ENCODE measurements around the gene BHLHA9.

BHLHA9 gene

GRCh38 chr17:1255041-1255440 is 15.2 kb upstream of the BHLHA9 start:
- no peak for DNase-seq

- DNase-seq, result no peak
Measured at GRCh38 chr17:1256699-1257098, 13.5 kb upstream of the BHLHA9 start.

DNA sequence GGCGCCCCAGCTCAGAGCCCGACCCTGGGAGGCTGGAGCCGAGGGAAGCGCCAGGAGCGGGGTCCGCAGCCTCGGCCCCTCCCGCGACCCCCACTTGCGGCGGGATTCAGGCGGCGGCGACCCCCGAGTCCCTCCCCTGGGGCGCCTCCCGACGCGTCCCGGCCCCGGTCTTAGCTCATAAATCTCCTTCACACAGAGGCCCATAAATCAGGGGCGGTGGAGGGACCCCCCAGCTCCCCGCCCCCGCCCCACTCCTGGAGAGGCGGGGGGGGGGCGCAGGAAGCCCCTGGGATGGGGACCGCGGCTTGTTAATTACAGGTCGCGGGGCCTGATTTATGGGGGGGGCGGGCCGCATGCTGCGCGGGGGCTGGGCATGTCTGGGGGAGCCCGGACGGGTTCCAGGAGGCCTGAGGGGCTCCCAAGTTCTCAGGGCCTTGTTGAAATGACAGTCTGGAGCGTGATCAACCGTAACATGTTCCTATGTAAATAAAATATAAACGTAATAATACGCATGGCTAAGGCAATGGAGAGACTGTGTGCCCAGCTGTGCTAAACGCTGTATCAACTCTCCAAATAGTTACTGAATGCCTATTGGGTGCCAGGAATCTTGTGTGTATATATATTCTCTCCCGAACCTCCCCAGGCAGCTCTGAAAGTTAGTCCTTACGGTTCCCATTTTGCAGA is 10.0 kb upstream of the BHLHA9 start:
- peak; percentile 32 for DNase-seq

GRCh38 chr17:1260770-1261161 is 9.5 kb upstream of the BHLHA9 start:
- no peak for DNase-seq

DNA sequence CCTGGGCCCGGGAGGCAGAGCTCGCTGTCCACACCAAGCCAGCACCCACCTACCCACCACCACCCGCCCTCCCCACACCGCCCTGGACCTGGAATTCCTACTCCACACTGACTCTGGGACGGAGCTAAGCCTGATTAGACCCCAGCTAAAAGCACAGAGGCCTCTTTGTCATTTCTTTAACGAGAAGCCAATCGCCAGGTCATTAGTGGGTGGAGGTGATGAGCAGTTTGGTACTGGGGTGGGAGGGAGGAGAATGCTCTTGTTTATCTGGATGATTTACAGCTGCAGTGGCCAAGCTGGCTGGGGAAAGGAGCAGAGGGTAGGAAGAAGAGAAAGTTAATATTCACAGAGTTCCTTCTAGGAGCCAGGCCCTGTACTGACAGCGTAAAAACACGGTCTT is 6.0 kb upstream of the BHLHA9 start:
- no peak for DNase-seq

GRCh38 chr17:1267471-1267943 is 2.7 kb upstream of the BHLHA9 start:
- DNase-seq, result no peak

GRCh38 chr17:1271030-1271423 is 783 bp downstream of the BHLHA9 start:
- DNase-seq, result peak; percentile 55

- DNase-seq, result no peak
Measured at GRCh38 chr17:1271441-1271840, 1.2 kb downstream of the BHLHA9 start.

- no peak for DNase-seq
Measured at GRCh38 chr17:1272701-1273100, 2.5 kb downstream of the BHLHA9 start.

DNA sequence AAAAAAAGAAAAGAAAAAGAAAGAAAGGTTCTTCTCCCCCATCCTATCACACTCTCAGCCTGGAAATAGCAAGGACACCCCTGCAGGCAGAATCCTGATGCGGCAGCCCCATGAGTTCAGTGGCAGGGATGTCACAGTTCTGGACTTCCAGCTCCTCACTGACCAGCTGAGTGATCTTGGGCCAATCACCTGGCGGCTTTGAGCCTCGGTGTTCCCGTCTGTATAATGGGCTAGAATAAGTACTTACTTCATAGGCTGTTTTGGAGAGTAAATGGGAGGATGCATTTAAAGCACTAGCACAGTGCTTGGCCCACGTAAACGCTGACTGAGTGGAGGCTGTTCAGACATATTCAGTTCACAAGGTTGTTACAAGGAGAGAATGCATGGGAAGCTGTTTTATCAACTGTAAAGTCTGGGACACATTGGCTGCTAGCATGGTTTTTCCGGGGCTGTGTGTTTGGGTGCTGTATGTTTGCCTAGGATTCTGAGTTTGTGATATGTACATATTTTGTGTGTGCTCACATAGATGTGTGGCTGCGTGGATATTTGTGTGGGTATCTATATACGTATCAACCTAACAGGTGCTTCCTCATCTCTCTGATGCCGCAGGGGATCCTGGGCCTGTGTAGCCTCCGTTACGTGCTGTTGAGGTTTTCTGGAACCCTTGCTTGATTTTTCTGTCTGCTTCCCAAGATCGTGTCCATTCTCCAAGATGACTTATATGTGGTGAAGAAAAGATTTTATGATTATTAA is 3.4 kb downstream of the BHLHA9 start:
- DNase-seq, result no peak

- no peak for DNase-seq
Measured at GRCh38 chr17:1274245-1274608, 4.0 kb downstream of the BHLHA9 start.

DNA sequence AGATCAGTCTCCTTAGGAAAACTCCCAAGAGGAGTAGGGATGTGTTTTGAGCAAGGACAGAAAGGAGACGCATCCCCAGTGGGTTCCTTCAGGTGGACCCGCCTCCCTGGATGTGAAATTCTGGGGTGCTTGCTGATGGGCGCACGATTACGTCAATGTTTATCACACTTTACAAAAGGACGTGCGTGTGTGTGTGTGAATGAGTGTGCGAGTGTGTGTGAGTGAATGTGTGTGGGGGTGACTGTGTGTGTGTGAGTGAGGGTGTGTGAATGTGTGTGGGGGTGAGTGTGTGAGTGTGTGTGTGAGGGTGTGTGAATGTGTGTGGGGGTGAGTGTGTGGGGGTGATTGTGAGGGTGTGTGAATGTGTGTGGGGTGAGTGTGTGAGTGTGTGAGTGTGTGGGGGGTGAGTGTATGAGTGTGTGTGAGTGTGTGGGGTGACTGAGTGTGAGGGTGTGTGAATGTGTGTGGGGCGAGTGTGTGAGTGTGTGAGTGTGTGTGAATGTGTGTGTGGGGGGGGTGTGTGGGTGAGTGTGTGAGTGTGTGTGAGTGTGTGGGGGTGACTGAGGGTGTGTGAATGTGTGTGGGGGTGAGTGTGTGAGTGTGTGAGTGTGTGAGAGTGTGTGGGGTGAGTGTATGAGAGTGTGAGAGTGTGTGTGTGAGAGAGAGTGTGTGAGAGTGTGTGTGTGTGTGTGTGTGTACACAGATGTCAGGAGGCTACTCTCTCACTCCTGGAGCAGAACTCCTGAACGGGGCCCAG is 5.1 kb downstream of the BHLHA9 start:
- no peak for DNase-seq

- DNase-seq, result no peak
Measured at GRCh38 chr17:1275962-1276736, 5.9 kb downstream of the BHLHA9 start.

DNA sequence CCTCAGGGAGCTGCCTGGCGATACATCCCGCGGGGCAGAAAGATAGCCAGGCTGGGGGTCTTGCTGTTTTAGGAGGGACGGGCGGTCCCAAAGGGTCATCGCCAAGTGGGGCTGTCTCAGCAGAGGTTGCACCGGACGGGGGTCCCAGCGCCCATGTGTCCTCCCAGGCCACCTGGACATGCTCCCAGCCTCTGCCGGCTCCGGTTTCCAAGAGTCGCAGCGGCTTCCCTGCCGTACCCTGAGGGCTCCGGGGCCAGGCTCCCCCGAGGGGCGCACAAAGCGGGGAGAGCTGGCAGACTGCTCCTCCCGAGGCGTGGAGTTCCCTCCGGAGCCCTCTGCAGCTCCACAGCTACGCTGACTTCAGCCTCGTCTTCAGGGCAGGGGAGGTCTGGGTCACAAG is 10.4 kb downstream of the BHLHA9 start:
- no peak for DNase-seq

GRCh38 chr17:1286379-1287106 is 16.3 kb downstream of the BHLHA9 start:
- DNase-seq, result no peak

DNA sequence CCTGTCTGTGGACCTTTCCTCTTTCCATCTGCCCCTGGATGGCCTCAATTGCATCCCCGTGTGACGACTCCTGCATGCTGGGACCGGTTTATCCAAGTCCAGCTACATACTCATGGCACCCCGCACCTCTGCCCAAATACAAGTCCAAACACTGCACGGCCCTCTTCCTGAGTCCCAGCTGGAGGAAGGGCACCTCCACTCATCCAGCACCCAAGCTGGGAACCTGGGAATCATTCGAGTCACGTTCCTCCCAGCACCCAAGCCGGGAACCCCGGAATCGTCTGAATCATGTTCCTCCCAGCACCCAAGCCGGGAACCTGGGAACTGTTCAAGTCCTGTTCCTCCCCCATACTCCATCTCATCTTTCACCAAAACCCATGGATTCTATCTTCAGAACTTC is 19.5 kb downstream of the BHLHA9 start:
- DNase-seq, result no peak

DNA sequence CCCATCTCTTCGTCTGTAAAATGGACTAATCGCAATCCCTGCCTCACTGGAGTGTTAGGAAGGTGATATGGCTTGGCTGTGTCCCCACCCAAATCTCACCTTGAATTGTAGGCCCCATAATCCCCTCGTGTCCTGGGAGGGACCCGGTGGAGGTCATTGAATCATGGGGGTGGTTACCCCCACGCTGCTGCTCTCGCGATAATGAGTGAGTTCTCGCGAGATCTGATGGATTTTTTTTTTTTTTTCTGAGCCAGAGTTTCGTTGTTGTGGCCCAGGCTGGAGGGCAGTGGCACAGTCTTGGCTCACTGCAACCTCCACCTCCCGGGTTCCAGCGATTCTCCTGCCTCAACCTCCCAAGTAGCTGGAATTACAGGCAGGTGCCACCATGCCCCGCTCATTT is 20.4 kb downstream of the BHLHA9 start:
- DNase-seq, result no peak

GRCh38 chr17:1294157-1294717 is 24.0 kb downstream of the BHLHA9 start:
- no peak for DNase-seq

DNA sequence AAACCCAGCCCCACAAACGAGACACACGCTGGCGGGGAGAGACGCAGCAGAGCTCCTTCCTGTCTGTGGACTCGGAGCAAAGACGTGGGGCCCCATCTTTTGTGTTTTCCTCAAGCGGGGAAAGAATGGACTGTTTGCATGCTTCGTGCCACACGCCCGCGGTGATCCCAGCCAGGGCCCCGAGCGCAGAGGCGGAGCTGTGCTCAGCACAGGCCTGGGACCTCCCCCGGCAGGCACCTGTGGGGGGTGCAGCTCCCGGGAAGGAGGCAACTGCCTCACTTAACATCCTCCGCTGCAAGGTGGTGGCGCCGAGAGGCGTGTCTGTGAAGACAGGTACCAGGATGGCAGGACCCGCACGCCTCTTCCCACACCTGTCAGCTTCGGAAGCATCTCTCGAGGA is 28.4 kb downstream of the BHLHA9 start:
- DNase-seq, result peak; percentile 55

- no peak for DNase-seq
Measured at GRCh38 chr17:1299552-1300370, 29.5 kb downstream of the BHLHA9 start.

Measured in right kidney (tissue), 1 donor.